Prostate gland (tissue), 2 donors: ENCODE data around the gene ALS2CL. TPM values are rescaled to one million over a fixed set of nuclear protein-coding genes. Genes with fewer than 3 reads are reported as not detected.

Experiments
- DNase-seq: peaks from one replicate; pipeline ENCODE4 v3.0.0-alpha.2; 2019; ENCODE audit warnings: low spot score
- H3K27ac ChIP-seq, 2 donors: fragments of 200-600 bp; sonication (generic); 2 replicates each; pipeline ENCODE4 v1.5.1; 2017 to 2019
- H3K27me3 ChIP-seq: fragments of 200-600 bp; sonication (generic); replicated peaks from 2 replicates; pipeline ENCODE4 v1.5.1; 2019; ENCODE audit not compliant: insufficient read depth
- H3K36me3 ChIP-seq, 2 donors: fragments of 200-600 bp; sonication (generic); 1 replicate in 1 of 2; 2 replicates in 1 of 2; pipeline versions ENCODE4 v1.5.1 to v1.8.1; 2017 to 2019
- H3K4me1 ChIP-seq: fragments of 200-600 bp; sonication (generic); replicated peaks from 2 replicates; pipeline ENCODE4 v1.5.1; 2019
- H3K4me3 ChIP-seq, 2 donors: fragments of 200-600 bp; sonication (generic); 2 replicates each; pipeline ENCODE4 v1.5.1; 2017 to 2019
- H3K9me3 ChIP-seq: fragments of 200-600 bp; sonication (generic); 2 replicates; pipeline ENCODE4 v1.5.1; 2017
- POLR2A ChIP-seq: fragments of 450-650 bp; IDR thresholded peaks from one replicate; pipeline ENCODE4 v1.6.1; 2016; ENCODE audit warnings: antibody characterized with exemption, mild to moderate bottlenecking
- POLR2AphosphoS5 ChIP-seq: sonication (generic); formaldehyde crosslinking; IDR thresholded peaks from one replicate; pipeline ENCODE4 v1.6.1; 2017; ENCODE audit warnings: antibody characterized with exemption
- WGBS: methylation state at CpG from one replicate; pipeline ENCODE4 v1.1.5; 2018; 5-methylcytosine and 5-hydroxymethylcytosine counted together
- intact Hi-C: fragments of 100-400 bp; cut with DNase I; formaldehyde crosslinking; loops from one replicate; pipeline ENCODE4 v1.14.2; 2022
- total RNA-seq, 2 donors: library from RNA; depleted of rRNA; stranded (reverse); fragments of >200 nt; gene quantifications; one replicate each; pipeline ENCODE4 v1.1.0, GENCODE V29; 2016
- TF ChIP-seq, protein P1 (sequence below), 4 experiments: fragments of 200-600 bp in 2 of 4; fragments of 450-650 bp in 2 of 4; sonication (generic) in 2 of 4; IDR thresholded peaks; 1 replicate in 3 of 4; 2 replicates in 1 of 4; pipeline ENCODE4 v1.5.1; 2016 to 2019; ENCODE audit warnings: antibody characterized with exemption in 4 of 4, mild to moderate bottlenecking in 2 of 4, moderate library complexity in 2 of 4

The ALS2CL gene
- total RNA-seq, 2 donors from 2014 or later, result 8.1 to 18.9 TPM

DNA sequence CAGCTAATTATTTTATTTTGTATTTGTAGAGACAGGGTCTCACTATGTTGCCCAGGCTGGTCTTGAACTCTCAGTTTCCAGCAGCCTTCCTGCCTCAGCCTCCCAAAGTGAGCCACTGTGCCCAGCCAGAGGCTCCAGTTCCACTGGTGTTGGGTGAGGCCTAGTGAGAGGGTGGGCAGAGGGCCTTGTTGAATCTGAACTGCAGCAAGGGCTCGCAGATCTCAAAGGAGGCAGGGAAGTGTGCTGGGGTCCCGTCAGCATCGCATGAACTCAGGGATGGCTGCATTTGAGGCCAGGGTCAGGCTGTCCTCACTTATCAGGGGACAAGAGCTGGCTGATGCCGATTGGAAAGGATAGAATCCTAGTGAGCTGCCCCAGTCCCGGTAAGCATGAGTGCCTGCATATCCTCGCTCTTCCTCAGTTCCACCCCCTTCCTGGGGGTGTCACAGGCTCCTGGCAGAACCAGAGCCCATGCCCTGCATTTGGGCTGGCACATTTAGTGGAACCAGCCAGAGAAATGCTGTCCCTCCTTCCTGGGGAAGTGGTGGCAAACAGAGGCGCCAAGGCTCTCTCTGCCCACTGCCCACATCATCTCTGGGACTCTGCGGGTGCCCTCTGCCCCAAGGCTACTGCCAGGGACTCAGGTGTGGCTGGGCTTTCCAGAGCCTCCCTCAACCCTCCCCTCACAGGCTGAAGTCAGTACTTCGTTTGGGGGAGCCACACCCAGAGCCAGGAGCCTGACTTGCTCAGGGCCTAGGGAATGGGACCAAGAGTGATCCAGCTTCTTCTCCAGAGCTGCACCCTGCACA lies 24.1 kb downstream of the ALS2CL start:
- peaks cover 6% of the 10 kb centered on the region for H3K4me1 ChIP-seq
- WGBS, result 87% methylated on average over 9 of the region's 9 CpGs
- no peak overlapping the region for H3K27ac ChIP-seq
- DNase-seq, result no peak
- no peaks in the 10 kb centered on the region for H3K27me3 ChIP-seq
- no peaks in the 10 kb centered on the region for H3K36me3 ChIP-seq
- TF ChIP-seq, protein P1, sequence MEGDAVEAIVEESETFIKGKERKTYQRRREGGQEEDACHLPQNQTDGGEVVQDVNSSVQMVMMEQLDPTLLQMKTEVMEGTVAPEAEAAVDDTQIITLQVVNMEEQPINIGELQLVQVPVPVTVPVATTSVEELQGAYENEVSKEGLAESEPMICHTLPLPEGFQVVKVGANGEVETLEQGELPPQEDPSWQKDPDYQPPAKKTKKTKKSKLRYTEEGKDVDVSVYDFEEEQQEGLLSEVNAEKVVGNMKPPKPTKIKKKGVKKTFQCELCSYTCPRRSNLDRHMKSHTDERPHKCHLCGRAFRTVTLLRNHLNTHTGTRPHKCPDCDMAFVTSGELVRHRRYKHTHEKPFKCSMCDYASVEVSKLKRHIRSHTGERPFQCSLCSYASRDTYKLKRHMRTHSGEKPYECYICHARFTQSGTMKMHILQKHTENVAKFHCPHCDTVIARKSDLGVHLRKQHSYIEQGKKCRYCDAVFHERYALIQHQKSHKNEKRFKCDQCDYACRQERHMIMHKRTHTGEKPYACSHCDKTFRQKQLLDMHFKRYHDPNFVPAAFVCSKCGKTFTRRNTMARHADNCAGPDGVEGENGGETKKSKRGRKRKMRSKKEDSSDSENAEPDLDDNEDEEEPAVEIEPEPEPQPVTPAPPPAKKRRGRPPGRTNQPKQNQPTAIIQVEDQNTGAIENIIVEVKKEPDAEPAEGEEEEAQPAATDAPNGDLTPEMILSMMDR (IDR thresholded peaks at IDR 0.05), result no peak
- no peak for TF ChIP-seq POLR2AphosphoS5
- TF ChIP-seq POLR2A, result no peak
- no peaks in the 10 kb centered on the region for H3K9me3 ChIP-seq
- intact Hi-C loops, result no loop called here
- H3K4me3 ChIP-seq, result no peak overlapping the region

DNA sequence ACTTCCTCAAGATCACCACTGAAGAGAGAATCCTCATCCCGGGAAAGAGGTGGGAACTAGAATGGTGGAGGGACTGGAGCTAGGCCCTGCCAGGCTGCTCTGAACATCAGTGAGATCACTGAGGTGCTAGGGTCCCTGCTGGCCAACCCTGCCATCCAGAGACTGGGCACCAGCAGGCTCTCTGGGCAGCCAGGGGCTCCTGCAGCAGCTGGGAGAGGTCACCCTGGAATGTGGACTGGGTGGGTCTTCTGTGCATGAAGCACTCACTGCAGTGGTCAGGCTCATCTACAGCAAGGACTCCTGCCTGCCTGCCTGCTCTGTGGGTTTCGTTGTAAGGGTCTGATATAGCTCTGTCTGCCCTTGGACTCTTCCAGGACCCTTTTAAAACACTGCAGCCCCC lies 24.9 kb downstream of the ALS2CL start:
- 91% methylated on average over 2 of the region's 2 CpGs for WGBS
- H3K27ac ChIP-seq, result no peak overlapping the region
- DNase-seq, result no peak

DNA sequence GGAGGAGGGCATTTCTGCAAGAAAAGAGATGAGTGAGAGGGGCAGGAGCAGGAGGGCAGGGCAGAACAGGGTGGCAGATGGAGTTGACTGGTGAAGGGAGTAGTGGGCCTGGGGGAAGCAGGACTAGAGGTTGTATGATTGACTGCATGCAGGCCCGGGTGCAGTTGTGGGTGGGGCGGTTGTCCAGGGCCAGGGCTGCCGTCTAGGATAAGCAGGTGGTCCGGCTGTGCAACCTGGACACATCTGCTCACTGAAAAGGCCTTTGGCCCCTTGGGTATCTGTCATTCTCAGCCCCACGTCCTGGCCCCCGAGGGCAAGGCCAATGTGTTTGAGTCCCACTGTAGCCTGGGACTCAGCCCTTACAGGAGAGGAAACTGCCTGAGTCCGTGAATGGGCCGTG lies 25.4 kb downstream of the ALS2CL start:
- no peak overlapping the region for H3K27ac ChIP-seq
- intact Hi-C loops, result no loop called here
- H3K9me3 ChIP-seq, result no peaks in the 10 kb centered on the region
- H3K4me1 ChIP-seq, result peaks cover 6% of the 10 kb centered on the region
- no peak overlapping the region for H3K4me3 ChIP-seq
- no peaks in the 10 kb centered on the region for H3K27me3 ChIP-seq
- WGBS, result 77% methylated on average over 8 of the region's 8 CpGs
- DNase-seq, result no peak
- TF ChIP-seq POLR2AphosphoS5 (no peak), POLR2A (no peak)
- TF ChIP-seq, protein P1 (IDR thresholded peaks at IDR 0.05), result no peak
- no peaks in the 10 kb centered on the region for H3K36me3 ChIP-seq

More for the DNA sequence above, 24.9 kb downstream of the ALS2CL start:
- intact Hi-C loops, result no loop called here
- Histone ChIP-seq H3K4me1 (peaks cover 6% of the 10 kb centered on the region), H3K36me3 (no peaks in the 10 kb centered on the region), H3K27me3 (no peaks in the 10 kb centered on the region), H3K9me3 (no peaks in the 10 kb centered on the region), H3K4me3 (no peak overlapping the region)
- TF ChIP-seq, protein P1 (IDR thresholded peaks at IDR 0.05), result no peak
- TF ChIP-seq POLR2AphosphoS5, result no peak
- no peak for TF ChIP-seq POLR2A

DNA sequence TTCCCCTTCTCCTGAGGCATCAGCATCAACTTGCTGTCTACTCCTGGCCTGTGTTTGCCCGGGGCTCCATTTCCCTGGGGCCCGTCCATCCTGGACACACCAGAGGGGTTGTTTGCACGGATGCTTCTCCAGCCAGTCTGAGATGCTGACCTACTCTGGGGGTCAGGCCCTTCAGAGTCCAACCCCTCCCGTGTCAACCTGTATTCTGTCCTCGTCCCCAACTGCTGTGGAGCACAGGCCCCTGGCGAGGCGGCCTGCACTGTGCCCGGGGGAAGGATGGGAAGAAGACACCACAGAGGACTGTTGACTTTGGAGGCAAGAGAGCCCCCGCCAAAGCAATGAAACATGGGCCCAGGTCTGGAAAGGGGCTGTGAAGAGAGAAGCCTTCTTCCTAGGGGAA lies 25.8 kb downstream of the ALS2CL start:
- Histone ChIP-seq H3K27ac (no peak overlapping the region), H3K4me3 (no peak overlapping the region), H3K4me1 (peaks cover 6% of the 10 kb centered on the region), H3K27me3 (no peaks in the 10 kb centered on the region), H3K36me3 (no peaks in the 10 kb centered on the region), H3K9me3 (no peaks in the 10 kb centered on the region)
- TF ChIP-seq POLR2A, result no peak
- no peak for TF ChIP-seq POLR2AphosphoS5
- TF ChIP-seq, protein P1 (IDR thresholded peaks at IDR 0.05), result no peak
- 96% methylated on average over 9 of the region's 9 CpGs for WGBS
- intact Hi-C loops, result no loop called here
- no peak for DNase-seq

DNA sequence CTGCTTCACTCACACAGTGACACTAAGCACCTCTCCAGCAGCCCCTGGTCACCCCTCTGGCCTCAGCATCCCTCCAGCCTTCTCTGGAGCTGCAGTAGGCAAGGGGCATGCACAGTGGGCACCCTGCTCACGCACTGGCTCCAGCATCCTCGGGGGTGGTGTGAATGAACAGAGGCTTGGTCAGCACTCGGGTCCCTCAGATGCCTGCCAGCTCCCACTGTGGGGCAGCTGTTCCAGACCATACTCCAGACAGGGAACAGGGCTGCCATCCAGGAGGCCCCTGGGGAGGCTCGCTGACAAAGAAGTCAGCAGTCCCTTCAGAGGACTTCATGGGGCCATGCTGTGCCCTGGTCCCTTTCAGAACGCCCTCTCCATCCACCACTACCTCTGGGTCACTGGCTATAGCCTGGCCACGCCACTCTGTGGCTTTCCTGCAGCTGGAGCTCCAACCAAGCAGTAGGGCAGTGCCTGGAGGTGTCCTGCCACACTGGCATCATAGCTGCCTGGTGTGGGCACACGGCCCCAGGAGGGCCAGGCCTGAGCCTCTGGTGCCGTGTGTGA lies 26.3 kb downstream of the ALS2CL start:
- intact Hi-C loops, result no loop called here

More for the DNA sequence above, 26.3 kb downstream of the ALS2CL start:
- TF ChIP-seq POLR2AphosphoS5 (no peak), POLR2A (no peak)
- TF ChIP-seq, protein P1 (IDR thresholded peaks at IDR 0.05), result no peak
- no peaks in the 10 kb centered on the region for H3K9me3 ChIP-seq
- no peaks in the 10 kb centered on the region for H3K36me3 ChIP-seq
- H3K4me3 ChIP-seq, result no peak overlapping the region
- WGBS, result 93% methylated on average over 6 of the region's 8 CpGs
- H3K27me3 ChIP-seq, result no peaks in the 10 kb centered on the region
- DNase-seq, result no peak
- peaks cover 6% of the 10 kb centered on the region for H3K4me1 ChIP-seq
- H3K27ac ChIP-seq, result no peak overlapping the region
